Ovary (tissue), 9 donors: ENCODE measurements around the gene ADAMTS2. TPM values are rescaled to one million over a fixed set of nuclear protein-coding genes. Genes with fewer than 3 reads are reported as not detected.

Source experiments
- DNase-seq, 5 donors: peaks; one replicate each; pipeline ENCODE4 v3.0.0-alpha.2; 2019 to 2020
- H3K27ac ChIP-seq, 2 donors: fragments of 200-600 bp; one replicate each; pipeline versions ENCODE4 v1.5.1 to v1.8.0; 2019 to 2022
- H3K27me3 ChIP-seq: fragments of 200-600 bp; one replicate; pipeline ENCODE4 v1.8.0; 2022
- H3K36me3 ChIP-seq: fragments of 200-600 bp; sonication (generic); one replicate; pipeline ENCODE4 v1.5.1; 2019
- H3K4me1 ChIP-seq: one replicate; pipeline ENCODE4 v1.8.1; 2013; ENCODE audit warnings: mild to moderate bottlenecking, moderate library complexity; ENCODE audit not compliant: insufficient read depth
- H3K4me3 ChIP-seq: fragments of 200-600 bp; sonication (generic); one replicate; pipeline ENCODE4 v1.5.1; 2017
- H3K9me3 ChIP-seq, 2 donors: fragments of 200-600 bp in 1 of 2; sonication (generic) in 1 of 2; one replicate each; pipeline versions ENCODE4 v1.5.1 to v1.8.1; 2013 to 2019; ENCODE audit warnings: mild to moderate bottlenecking in 1 of 2, moderate library complexity in 1 of 2
- CTCF ChIP-seq, 3 donors: fragments of 450-650 bp in 2 of 3; fragments of 200-600 bp in 1 of 3; IDR thresholded peaks; one replicate each; pipeline versions ENCODE4 v1.5.1 to v1.8.0; 2016 to 2022; ENCODE audit warnings: antibody characterized with exemption in 3 of 3, mild to moderate bottlenecking in 1 of 3
- EP300 ChIP-seq: sonication (generic); formaldehyde crosslinking; IDR thresholded peaks from one replicate; pipeline ENCODE4 v1.6.1; 2017; ENCODE audit warnings: antibody characterized with exemption
- POLR2A ChIP-seq: fragments of 450-650 bp; IDR thresholded peaks from one replicate; pipeline ENCODE4 v1.6.1; 2017; ENCODE audit warnings: antibody characterized with exemption, mild to moderate bottlenecking, moderate library complexity
- WGBS, 3 donors: extraction: QIAGEN DNeasy Blood & Tissue Kit in 1 of 3; methylation state at CpG; one replicate each; pipeline versions ENCODE4 v1.1.5 to v1.1.7; 2013 to 2017; 5-methylcytosine and 5-hydroxymethylcytosine counted together
- intact Hi-C, 4 donors: fragments of 100-400 bp; cut with DNase I; formaldehyde crosslinking; loops; one replicate each; pipeline versions ENCODE4 v1.11.0 to v1.15.1; 2022 to 2023
- polyA plus RNA-seq, 2 donors: library from polyadenylated mRNA; stranded (reverse); fragments of 200-250 nt in 1 of 2; fragments of 350-450 nt in 1 of 2; fragmentation: Illumina TruSeq in 1 of 2; extraction: RNeasy Lipid Tissue Mini Kit (QIAGEN cat#74804) in 1 of 2; gene quantifications; one replicate each; pipeline ENCODE4 v1.2.3, GENCODE V29; 2013 to 2014
- total RNA-seq, 7 donors: library from RNA; depleted of rRNA in 2 of 7; stranded (reverse); fragments of >200 nt in 2 of 7; fragmentation: NEBNext Ultra II Directional in 3 of 7; extraction: Animal tissue kit (Norgen Biotek cat#: 25700) in 3 of 7; gene quantifications; one replicate each; pipeline versions ENCODE4 v1.1.0 to v1.2.4, GENCODE V29; 2016 to 2023
- donor health status: DM: no; HTN: no; CAD: no; lungs with moderate emphysema.
- donor health status: DM: no; HTN: no; CAD: no.
- donor health status: Bipolar disorder and iron deficiency.
- donor health status: DM: yes; HTN: yes; CAD: no.
- donor health status: DM: no; HTN: no; CAD: no.
- donor health status: DM: yes; HTN: yes; CAD: no.

The ADAMTS2 gene
- total and polyA plus RNA-seq, 9 donors, result 7.9 to 31.8 (median 11.5) TPM

GRCh38 chr5:179165421-179166170, 179.7 kb downstream of the ADAMTS2 start:
- no peak overlapping the region for H3K4me3 ChIP-seq
- WGBS, 3 donors, result 88 to 94% (median 94%) methylated on average over 13 to 15 of the region's 15 CpGs
- TF ChIP-seq EP300 (no peak), POLR2A (no peak), CTCF (IDR thresholded peaks at IDR 0.05) (no peak)
- no peaks in the 10 kb centered on the region for H3K27me3 ChIP-seq
- no peak overlapping the region for H3K27ac ChIP-seq
- intact Hi-C loops, result loop anchor here (2.0 to 10.0 kb wide), 7 partner anchors 177 to 332 kb away; partner anchors contain the start of gene ADAMTS2 (in 1 of the 4)
- DNase-seq, result peak in 1 of 5 donors; percentile 31
- H3K36me3 ChIP-seq, result no peaks in the 10 kb centered on the region
- no peaks in the 10 kb centered on the region for H3K9me3 ChIP-seq
- H3K4me1 ChIP-seq, result no peaks in the 10 kb centered on the region

DNA sequence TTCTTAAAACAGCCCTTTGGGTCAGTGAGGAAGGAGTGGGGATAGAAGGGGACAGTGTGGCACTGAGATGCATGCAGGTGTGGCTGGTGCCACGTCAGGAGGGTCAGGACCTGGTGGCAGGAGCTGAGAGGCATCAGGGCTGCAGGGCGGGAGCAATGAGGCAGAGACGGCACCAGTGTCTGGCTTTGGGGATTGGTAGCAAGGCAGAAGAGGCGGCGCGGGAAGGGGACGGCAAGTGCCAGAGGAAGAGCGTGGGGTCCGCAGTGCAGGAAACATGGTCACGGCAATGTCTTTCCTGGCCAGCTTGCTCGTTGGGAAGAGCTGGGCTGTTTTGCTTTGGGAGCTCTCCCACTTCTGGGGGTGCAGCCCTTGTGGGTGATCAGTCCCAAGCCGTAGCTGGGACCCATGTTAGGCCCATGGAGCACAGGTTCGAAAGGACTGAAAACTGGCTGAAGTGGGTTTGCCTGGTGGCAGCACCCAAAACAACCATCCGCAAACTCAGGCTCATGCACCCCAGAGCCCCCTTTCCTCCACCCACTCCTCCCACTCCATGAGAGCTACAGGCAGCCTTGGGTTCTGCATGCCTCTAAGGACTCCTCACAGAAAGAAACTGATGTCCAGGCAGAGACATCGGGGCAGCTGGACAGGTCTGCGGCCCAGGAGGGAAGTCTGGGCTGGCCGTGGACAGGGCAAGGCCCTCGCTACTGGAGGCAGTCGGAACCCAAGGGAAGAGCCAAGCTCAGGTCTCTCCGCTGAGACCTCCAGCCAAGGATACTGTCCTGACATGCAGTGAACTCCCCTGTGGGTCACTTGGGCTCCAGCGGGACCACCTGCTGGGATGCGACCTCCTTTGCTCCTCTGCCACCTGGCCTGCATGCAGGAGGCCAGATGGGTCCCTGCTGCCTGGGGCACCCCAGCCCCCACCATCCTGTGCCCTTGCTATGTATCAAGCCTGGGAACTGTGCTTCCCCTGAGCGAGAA, 180.6 kb downstream of the ADAMTS2 start:
- Histone ChIP-seq H3K36me3 (no peaks in the 10 kb centered on the region), H3K4me3 (no peak overlapping the region), H3K4me1 (no peaks in the 10 kb centered on the region), H3K27me3 (no peaks in the 10 kb centered on the region), H3K27ac (no peak overlapping the region), H3K9me3 (no peaks in the 10 kb centered on the region)
- TF ChIP-seq CTCF (IDR thresholded peaks at IDR 0.05), result no peak
- TF ChIP-seq EP300, result no peak
- TF ChIP-seq POLR2A, result no peak
- intact Hi-C loops, result loop anchor here in 2 of 4 donors (5.0 to 10.0 kb wide), 4 partner anchors 178 to 333 kb away; partner anchors contain the start of gene ADAMTS2 (in 1 of the 2)
- DNase-seq, result peak in 1 of 5 donors; percentile 27
- 91 to 94% (median 92%) methylated on average over 17 to 23 of the region's 23 CpGs for WGBS, 3 donors

DNA sequence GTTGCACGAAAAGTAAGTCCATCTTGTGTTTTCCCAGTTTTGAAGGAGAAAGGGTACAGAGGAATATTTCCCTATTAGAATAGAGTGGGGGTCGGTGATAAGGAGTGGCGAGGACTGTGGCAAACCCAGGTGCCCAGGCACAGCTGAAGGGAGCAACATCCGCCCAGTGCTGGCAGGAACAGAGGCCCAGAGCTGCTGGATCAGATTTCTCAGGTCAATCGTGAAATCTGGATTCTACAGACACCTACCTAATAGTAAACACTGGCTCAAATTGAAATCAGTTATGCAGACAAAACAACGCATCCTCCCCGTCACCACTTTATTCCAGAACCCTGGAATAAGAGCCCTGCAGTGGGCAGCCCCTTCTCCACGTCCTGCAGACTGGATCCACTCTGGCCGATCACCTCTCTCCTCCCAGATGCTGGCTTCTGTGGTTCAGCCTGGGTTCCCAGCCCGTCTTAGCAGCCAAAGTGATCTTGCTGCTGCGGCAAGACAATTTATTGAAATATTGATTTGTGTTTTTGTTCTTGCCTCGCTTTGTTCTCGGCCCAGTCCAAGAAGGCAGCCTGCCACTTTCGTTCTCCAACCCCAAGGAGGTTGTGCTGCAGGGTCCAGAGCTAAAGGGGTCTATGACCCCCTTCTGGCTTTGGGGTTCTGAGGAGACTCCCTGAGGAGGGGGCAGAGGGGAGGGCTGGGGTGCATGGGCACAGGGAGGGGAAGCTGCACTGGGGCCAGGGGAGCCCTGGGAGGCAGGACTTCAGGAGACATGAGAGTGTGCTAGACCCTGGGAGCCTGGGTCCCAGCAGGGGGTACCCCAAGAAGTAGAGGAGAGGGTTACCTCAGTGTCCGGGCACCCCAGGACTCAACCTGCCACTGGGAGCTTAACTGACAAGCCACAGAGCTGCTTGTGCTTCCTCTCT, 181.8 kb downstream of the ADAMTS2 start:
- H3K27ac ChIP-seq, result no peak overlapping the region
- no peak overlapping the region for H3K4me3 ChIP-seq
- no peaks in the 10 kb centered on the region for H3K4me1 ChIP-seq
- whole genome bisulfite sequencing, 3 donors, result 91 to 94% (median 93%) methylated on average over 15 of the region's 15 CpGs
- H3K27me3 ChIP-seq, result no peaks in the 10 kb centered on the region
- peak in 1 of 5 donors; percentile 20 for DNase-seq
- intact Hi-C loops, result loop anchor here in 1 of 4 donors (10.0 kb wide), 1 partner anchor 241 kb away; no protein-coding TSS in a partner anchor
- no peaks in the 10 kb centered on the region for H3K36me3 ChIP-seq
- no peaks in the 10 kb centered on the region for H3K9me3 ChIP-seq
- TF ChIP-seq EP300 (no peak), POLR2A (no peak), CTCF (IDR thresholded peaks at IDR 0.05) (no peak)
